HG03432 (cell line): ENCODE measurements around the gene PCMTD2.

Experiments
- ATAC-seq: cut with Tn5 transposase; IDR thresholded peaks from one replicate; pipeline ENCODE4 v1.9.1; 2021; ENCODE audit warnings: mild to moderate bottlenecking, moderate library complexity; ENCODE audit not compliant: unreplicated experiment

Gene PCMTD2

GRCh38 chr20:64238115-64238825, 17.3 kb upstream of the PCMTD2 start:
- no peak for ATAC-seq

GRCh38 chr20:64238851-64239387, 16.6 kb upstream of the PCMTD2 start:
- no peak for ATAC-seq

- no peak for ATAC-seq
Measured at GRCh38 chr20:64239449-64240242, 15.9 kb upstream of the PCMTD2 start.

GRCh38 chr20:64240243-64241015, 15.1 kb upstream of the PCMTD2 start:
- ATAC-seq = no peak

- no peak for ATAC-seq
Measured at GRCh38 chr20:64241061-64241460, 14.5 kb upstream of the PCMTD2 start.

- no peak for ATAC-seq
Measured at GRCh38 chr20:64242003-64242796, 13.3 kb upstream of the PCMTD2 start.

GRCh38 chr20:64242797-64243475, 12.6 kb upstream of the PCMTD2 start:
- ATAC-seq = no peak

GRCh38 chr20:64244281-64244805, 11.2 kb upstream of the PCMTD2 start:
- no peak for ATAC-seq

- ATAC-seq = no peak
Measured at GRCh38 chr20:64244870-64245603, 10.5 kb upstream of the PCMTD2 start.

- no peak for ATAC-seq
Measured at GRCh38 chr20:64245746-64246595, 9.6 kb upstream of the PCMTD2 start.

- no peak for ATAC-seq
Measured at GRCh38 chr20:64246616-64247306, 8.8 kb upstream of the PCMTD2 start.

- no peak for ATAC-seq
Measured at GRCh38 chr20:64247307-64247618, 8.3 kb upstream of the PCMTD2 start.

GRCh38 chr20:64247970-64248841, 7.3 kb upstream of the PCMTD2 start:
- no peak for ATAC-seq

GRCh38 chr20:64250027-64250426, 5.5 kb upstream of the PCMTD2 start:
- ATAC-seq = no peak

- no peak for ATAC-seq
Measured at GRCh38 chr20:64253000-64253383, 2.6 kb upstream of the PCMTD2 start.

GRCh38 chr20:64253443-64253842, 2.1 kb upstream of the PCMTD2 start:
- no peak for ATAC-seq

GRCh38 chr20:64254156-64254555, 1.4 kb upstream of the PCMTD2 start:
- ATAC-seq = no peak
